HG03558 (cell line): ENCODE results near the gene CAV2.
"Not testable (repeated sequence)": the region's sequence is repeated elsewhere in the genome, so short reads cannot be mapped to it uniquely, and the experiment has no call there.

Experiments used
- ATAC-seq: cut with Tn5 transposase; IDR thresholded peaks from one replicate; pipeline ENCODE4 v1.9.1; 2021; ENCODE audit warnings: moderate number of reproducible peaks; ENCODE audit not compliant: unreplicated experiment; ENCODE audit errors: extremely low read depth

The CAV2 gene, protein sequence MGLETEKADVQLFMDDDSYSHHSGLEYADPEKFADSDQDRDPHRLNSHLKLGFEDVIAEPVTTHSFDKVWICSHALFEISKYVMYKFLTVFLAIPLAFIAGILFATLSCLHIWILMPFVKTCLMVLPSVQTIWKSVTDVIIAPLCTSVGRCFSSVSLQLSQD

DNA sequence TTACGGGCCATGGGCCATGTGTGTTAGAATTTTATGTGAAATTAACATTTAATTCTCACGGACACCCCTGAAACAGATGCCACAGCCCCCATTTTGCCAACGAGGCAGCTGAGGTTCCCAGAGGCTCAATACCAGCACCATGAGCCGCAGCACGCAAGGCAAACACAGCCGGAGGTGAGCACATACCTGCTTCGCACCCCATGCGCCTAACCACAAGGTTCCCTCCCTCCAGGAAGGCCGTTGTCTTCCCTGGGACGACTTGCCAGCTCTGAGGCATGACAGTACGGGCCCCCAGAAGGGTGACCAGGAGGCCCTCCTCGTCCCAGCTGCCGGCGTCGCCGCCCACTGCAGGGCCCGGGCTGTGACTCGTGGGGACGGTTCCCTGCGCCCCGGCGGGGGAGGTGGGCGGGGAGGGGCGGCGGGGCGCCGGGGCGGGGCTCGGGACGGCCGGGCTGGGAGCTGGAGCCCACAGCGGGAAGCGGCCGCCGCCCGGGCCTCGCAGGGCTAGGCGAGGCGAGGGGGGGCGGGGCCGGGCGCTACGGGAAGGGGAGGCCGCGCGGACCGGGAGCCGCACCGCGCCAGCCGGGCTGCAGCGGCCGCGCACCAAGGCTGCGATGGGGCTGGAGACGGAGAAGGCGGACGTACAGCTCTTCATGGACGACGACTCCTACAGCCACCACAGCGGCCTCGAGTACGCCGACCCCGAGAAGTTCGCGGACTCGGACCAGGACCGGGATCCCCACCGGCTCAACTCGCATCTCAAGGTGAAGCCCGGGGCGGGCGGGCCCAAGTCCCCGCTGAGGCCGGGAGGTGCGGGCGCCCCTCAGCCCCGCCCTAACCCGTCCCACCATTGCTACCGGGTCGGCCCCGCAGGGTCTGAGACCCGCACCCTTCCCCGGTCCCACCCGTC lies at the start of gene CAV2:
Gene CAV2, plus strand, starts transcription at position 571 of the 910 bp plus-strand sequence. Its CDS starts 44 bp downstream, at position 615.
- no peak for ATAC-seq

DNA sequence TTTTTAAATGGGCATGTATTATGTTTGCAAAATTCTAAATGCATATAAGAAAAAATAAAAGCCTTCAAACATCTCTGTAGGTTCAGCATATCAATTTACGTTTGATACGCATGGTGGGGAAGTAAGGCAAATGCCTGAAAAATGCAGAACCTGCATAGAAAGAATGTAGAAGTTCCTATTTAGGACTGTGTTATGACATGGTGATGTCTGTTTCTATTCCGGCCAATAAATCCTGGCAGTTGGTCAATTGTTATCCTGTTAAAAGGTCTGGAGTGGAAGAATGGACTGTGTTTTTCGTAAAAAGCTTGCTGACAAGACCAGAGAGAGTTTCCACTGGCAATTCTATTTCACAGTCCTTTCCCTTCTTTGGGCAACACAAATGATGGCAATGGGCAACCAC lies 49.6 kb upstream of the CAV2 start:
- ATAC-seq, result no peak

GRCh38 chr7:116451957-116452729 lies 47.4 kb upstream of the CAV2 start:
- no peak for ATAC-seq

- no peak for ATAC-seq
Measured at GRCh38 chr7:116454377-116454776, 45.2 kb upstream of the CAV2 start.

- no peak for ATAC-seq
Measured at GRCh38 chr7:116455009-116455408, 44.5 kb upstream of the CAV2 start.

GRCh38 chr7:116455499-116455898 lies 44.0 kb upstream of the CAV2 start:
- ATAC-seq, result no peak

- no peak for ATAC-seq
Measured at GRCh38 chr7:116461500-116461899, 38.0 kb upstream of the CAV2 start.

- ATAC-seq, result no peak
Measured at GRCh38 chr7:116463956-116464355, 35.6 kb upstream of the CAV2 start.

DNA sequence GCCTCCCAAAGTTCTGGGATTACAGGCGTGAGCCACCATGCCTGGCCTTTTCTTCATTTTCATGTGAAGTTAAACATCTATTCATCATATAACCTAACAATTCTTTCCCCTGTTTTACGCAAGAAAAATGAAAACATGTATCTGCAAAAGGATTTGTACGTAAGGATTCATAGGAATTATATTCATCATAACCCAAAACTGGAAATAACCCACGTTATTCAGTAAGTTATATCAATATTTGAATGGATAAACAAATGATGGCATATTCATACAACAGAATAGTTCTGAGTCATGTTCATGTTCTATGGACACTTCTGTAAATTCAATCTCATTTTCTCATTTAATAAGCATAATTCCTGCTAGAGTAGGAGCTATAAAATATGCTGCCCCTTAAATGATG lies 35.2 kb upstream of the CAV2 start:
- ATAC-seq, result no peak

DNA sequence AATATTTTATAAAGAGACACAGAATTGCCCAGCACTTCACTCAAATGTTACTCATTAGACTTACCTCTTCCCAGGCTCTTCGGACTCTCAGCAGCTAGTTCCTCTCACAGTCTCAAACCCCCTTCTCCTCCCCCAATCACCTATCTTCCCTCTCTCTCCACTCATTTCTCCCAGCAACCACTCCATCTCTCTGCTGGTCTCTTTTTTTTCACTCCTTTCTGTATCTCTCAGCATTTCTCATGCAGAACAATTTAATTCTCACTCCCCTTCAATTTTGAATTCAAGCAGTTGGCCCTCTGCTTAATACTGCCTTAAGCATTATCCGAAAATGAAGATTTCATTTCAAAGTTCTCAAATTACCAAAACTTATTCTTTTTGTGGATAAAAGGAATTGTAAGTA lies 34.4 kb upstream of the CAV2 start:
- no peak for ATAC-seq

DNA sequence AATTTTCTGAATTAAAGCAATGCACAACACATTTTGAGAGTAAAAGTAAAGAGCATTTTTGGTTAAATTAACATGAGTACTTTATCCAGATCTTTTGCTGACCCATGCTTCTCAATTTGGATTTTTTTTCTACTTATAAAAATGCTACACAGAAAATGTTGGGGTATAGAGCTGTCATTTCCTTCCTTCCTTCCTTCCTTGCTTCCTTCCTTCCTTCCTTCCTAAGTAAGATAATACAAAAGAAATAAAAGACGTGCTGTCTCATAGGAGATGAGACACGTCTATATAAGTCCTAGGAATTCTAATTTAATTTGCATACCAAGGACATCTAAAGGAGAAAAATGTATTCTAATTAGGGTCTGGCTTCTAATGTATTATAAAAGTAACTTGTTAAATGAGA lies 31.0 kb upstream of the CAV2 start:
- ATAC-seq, result no peak

- no peak for ATAC-seq
Measured at GRCh38 chr7:116477625-116478024, 21.9 kb upstream of the CAV2 start.

DNA sequence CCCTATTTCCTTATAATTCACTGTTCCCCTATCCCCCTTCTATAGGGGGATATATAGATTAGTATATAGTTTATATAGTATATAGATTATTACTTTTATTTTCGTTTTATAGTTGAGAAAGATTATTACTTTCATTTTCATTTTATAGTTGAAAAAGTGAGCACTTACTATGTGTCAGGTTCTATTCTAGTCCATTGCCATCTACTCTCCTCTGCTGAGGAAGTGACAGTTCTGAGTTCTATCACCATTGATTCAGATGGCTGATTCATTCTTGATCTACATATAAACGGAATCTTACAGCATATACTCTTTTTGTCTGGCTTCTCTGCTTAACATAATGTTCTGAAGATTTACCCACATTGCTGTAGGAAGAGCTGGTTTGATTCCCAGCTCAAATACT lies 20.7 kb upstream of the CAV2 start:
- ATAC-seq, result no peak

DNA sequence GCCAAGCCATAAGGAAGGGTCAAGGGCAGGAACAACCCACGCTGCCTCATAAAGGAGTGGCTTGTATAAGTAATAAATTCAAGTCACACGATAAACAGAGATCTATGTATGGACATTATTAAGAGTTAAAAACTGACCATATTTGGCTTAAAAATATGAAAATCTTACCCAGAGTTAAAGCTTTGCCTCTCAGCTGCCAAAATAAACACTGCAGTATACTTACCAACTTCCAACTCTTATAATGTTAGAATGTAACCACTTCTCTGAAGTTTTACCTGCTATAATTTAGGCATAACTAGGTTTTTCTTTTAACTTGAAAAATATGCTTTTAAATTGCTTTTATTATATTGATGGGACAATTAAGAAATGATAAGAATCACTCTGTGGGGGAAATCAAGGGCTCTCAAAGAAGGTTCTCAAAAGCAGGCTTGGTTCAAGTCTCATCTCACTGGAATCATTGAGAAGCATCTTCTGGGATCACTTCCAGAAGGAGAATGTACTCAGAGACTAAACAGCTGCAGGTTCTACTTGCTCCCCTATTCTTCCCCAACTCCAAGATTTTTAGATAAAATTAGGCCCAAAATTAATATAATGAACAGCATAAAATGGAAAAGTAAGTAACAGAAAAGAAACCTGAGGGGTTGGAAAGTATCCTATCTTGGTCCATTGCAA lies 16.1 kb upstream of the CAV2 start:
- ATAC-seq, result no peak

- not testable (repeated sequence) for ATAC-seq
Measured at GRCh38 chr7:116484389-116484788, 15.1 kb upstream of the CAV2 start.

DNA sequence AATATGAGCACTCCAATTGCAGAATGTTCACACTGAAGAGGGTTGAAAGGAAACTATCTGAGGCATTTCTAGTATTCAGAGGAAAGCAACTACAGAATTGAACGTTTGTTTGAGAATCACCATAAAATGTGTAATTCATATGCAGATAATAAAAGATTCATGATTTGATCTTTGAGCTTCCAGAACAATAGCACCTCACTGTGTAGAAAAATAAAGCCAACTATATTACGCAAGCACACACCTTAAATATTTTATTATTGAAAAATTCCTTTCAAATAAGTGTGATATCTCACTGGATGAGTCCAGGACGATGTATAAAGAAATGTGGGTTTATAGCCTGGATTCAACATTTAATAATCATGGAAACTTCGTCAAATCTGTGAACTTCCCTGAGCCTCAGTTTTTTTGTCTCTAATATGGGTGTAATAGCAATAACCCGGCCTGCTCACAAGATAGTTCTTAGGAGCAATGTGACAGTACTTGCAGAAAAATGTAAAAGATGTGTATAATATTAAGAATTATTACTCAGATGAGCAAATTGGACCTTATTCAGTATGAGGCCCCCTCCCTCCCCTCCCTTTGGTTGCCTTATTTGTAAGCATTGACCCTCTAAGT lies 11.5 kb upstream of the CAV2 start:
- ATAC-seq, result no peak

- no peak for ATAC-seq
Measured at GRCh38 chr7:116490351-116490750, 9.2 kb upstream of the CAV2 start.

GRCh38 chr7:116491887-116492653 lies 7.5 kb upstream of the CAV2 start:
- ATAC-seq, result no peak

DNA sequence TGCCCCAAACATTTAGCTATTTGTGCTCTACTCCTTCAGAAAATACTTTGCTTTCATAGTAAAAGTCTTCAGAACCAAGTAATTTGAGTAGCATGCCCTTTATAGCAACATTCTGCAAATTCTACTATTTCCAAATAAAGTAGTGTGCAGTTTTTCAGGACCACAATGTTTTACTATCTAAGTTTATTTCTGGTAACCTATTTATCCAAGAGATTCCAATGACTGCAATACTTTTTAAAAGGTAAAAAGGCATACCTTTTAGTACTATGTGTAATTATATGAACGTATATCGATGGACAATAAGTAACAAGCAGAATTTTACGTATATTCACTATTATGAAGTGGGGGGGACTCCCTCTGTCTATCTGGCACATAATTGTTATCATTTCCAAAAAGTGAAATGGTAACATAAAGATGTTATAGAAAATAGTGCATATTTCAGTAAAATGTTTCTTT lies 6.9 kb upstream of the CAV2 start:
- no peak for ATAC-seq
